SK-N-SH treated with all-trans-retinoic acid at 6 μM for 48 hours (cell line): ENCODE results near the gene CCL4.
"Not testable (repeated sequence)": the region's sequence is repeated elsewhere in the genome, so short reads cannot be mapped to it uniquely, and the experiment has no call there.

ENCODE experiments used
- ATAC-seq: fragments of 200-7000 bp; cut with Tn5 transposase; 3 replicates; pipeline ENCODE4 v1.9.1; 2020; ENCODE audit warnings: mild to moderate bottlenecking, moderate library complexity
- ARNTL ChIP-seq: fragments of 450-650 bp; formaldehyde crosslinking; IDR thresholded peaks from 2 replicates; pipeline ENCODE4 v1.5.0; 2020; ENCODE audit warnings: low read depth, mild to moderate bottlenecking, moderate library complexity, borderline replicate concordance
- BACH2 ChIP-seq: fragments of 250-450 bp; sonication (Bioruptor Pico); IDR thresholded peaks from 2 replicates; pipeline ENCODE4 v1.9.0; 2021; ENCODE audit warnings: mild to moderate bottlenecking, borderline replicate concordance
- CREB5 ChIP-seq: fragments of 250-450 bp; sonication (Bioruptor Pico); IDR thresholded peaks from 2 replicates; pipeline ENCODE4 v1.5.1; 2020; ENCODE audit warnings: low read depth, mild to moderate bottlenecking, moderate library complexity
- CSDC2 ChIP-seq: fragments of 250-450 bp; sonication (Bioruptor Pico); IDR thresholded peaks from 2 replicates; pipeline ENCODE4 v1.5.0; 2020; ENCODE audit warnings: mild to moderate bottlenecking, moderate library complexity
- ESRRG ChIP-seq: fragments of 250-450 bp; sonication (Bioruptor Pico); IDR thresholded peaks from 2 replicates; pipeline ENCODE4 v1.6.1; 2021; ENCODE audit warnings: mild to moderate bottlenecking
- GLIS3 ChIP-seq: fragments of 250-450 bp; sonication (Bioruptor Pico); IDR thresholded peaks from 2 replicates; pipeline ENCODE4 v1.5.0; 2020; ENCODE audit warnings: mild to moderate bottlenecking, moderate library complexity
- OSR1 ChIP-seq: fragments of 250-450 bp; sonication (Bioruptor Pico); IDR thresholded peaks from 2 replicates; pipeline ENCODE4 v1.8.0; 2022; ENCODE audit warnings: moderate library complexity, mild to moderate bottlenecking, inconsistent platforms
- RARB ChIP-seq: fragments of 250-450 bp; sonication (Bioruptor Pico); IDR thresholded peaks from 2 replicates; pipeline ENCODE4 v1.8.0; 2021; ENCODE audit warnings: mild to moderate bottlenecking, moderate library complexity
- SNAI2 ChIP-seq: fragments of 250-450 bp; sonication (Bioruptor Pico); IDR thresholded peaks from 2 replicates; pipeline ENCODE4 v1.5.0; 2020; ENCODE audit warnings: mild to moderate bottlenecking, moderate library complexity
- TCF4 ChIP-seq: fragments of 250-450 bp; sonication (Bioruptor Pico); IDR thresholded peaks from 2 replicates; pipeline ENCODE4 v1.8.0; 2021; ENCODE audit warnings: mild to moderate bottlenecking, moderate library complexity, borderline replicate concordance
- TOX ChIP-seq: fragments of 250-450 bp; sonication (Bioruptor Pico); IDR thresholded peaks from 2 replicates; pipeline ENCODE4 v1.8.0; 2021; ENCODE audit warnings: mild to moderate bottlenecking, moderate library complexity, borderline replicate concordance
- TSHZ2 ChIP-seq: fragments of 250-450 bp; sonication (Bioruptor Pico); IDR thresholded peaks from 2 replicates; pipeline ENCODE4 v1.5.0; 2020; ENCODE audit warnings: mild to moderate bottlenecking, moderate library complexity
- ZFP3 ChIP-seq: fragments of 250-450 bp; sonication (Bioruptor Pico); IDR thresholded peaks from 2 replicates; pipeline ENCODE4 v1.5.0; 2020; ENCODE audit warnings: mild to moderate bottlenecking, moderate library complexity
- ZNF565 ChIP-seq: fragments of 450-650 bp; formaldehyde crosslinking; conservative IDR thresholded peaks from 2 replicates; pipeline ENCODE4 v1.5.0; 2020; ENCODE audit warnings: low read depth, mild to moderate bottlenecking, moderate library complexity
- ZNF70 ChIP-seq: fragments of 450-650 bp; formaldehyde crosslinking; IDR thresholded peaks from 2 replicates; pipeline ENCODE4 v1.5.0; 2020; ENCODE audit warnings: mild to moderate bottlenecking, moderate library complexity
- ZNF8 ChIP-seq: fragments of 450-650 bp; formaldehyde crosslinking; IDR thresholded peaks from 2 replicates; pipeline ENCODE4 v1.5.0; 2020; ENCODE audit warnings: mild to moderate bottlenecking, moderate library complexity
- TF ChIP-seq, protein P1 (sequence below): fragments of 250-450 bp; sonication (Bioruptor Pico); IDR thresholded peaks from 2 replicates; pipeline ENCODE4 v1.5.1; 2021; ENCODE audit warnings: mild to moderate bottlenecking, moderate library complexity
- TF ChIP-seq, protein P2 (sequence below): fragments of 250-450 bp; sonication (Bioruptor Pico); IDR thresholded peaks from 2 replicates; pipeline ENCODE4 v1.8.0; 2021; ENCODE audit warnings: low read depth, mild to moderate bottlenecking, moderate library complexity, borderline replicate concordance

CCL4 gene

DNA sequence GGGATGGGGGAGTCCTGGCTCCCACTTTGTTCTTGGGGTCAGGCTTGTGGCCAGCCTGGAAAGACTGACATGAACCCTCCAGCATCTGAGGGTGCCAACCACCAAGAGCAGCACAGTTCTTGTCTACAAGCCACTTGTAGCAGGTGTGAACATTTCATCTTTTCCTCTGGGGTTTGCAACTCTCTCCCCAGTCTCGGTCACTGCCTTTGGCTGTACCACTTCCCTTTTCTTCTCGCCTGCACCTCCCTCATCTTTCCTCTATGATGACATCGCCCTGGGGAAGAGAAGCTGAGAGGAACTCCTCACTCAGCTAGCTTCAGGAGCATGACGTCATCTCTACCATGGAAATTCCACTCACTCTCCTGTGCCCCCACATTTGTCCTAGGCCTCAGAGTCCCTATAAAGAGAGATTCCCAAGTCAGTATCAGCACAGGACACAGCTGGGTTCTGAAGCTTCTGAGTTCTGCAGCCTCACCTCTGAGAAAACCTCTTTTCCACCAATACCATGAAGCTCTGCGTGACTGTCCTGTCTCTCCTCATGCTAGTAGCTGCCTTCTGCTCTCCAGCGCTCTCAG lies at the start of gene CCL4:
Gene CCL4 (plus strand): TSS at position 427 of the 575 bp plus-strand sequence. CDS start 79 bp downstream, at position 506.
- ATAC-seq, result not testable (repeated sequence)

DNA sequence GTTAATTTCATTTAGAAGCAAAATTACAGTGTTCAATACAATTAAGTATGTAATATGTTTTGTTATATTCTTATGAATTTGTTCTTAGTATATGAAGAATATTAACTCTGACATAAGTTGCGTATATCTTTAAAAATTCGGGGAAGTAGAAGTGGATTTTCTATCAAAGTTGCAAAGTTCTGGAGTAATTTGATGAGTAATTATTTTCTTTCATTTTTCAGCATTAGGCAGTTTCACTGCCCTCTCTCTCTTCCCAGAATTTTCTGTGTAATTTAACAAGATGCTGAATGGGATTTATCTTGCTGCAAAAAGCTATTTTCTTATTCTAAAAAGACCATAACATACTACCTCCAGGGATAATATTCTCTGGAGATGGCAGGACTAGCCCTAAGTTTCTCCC lies 48.5 kb upstream of the CCL4 start:
- no peak for TF ChIP-seq TSHZ2 (CRISPR knock-in tag)
- TF ChIP-seq GLIS3 (CRISPR knock-in tag), result no peak
- TF ChIP-seq SNAI2 (CRISPR knock-in tag), result no peak
- TF ChIP-seq ZNF8, result no peak
- no peak for TF ChIP-seq BACH2
- TF ChIP-seq, protein P1, sequence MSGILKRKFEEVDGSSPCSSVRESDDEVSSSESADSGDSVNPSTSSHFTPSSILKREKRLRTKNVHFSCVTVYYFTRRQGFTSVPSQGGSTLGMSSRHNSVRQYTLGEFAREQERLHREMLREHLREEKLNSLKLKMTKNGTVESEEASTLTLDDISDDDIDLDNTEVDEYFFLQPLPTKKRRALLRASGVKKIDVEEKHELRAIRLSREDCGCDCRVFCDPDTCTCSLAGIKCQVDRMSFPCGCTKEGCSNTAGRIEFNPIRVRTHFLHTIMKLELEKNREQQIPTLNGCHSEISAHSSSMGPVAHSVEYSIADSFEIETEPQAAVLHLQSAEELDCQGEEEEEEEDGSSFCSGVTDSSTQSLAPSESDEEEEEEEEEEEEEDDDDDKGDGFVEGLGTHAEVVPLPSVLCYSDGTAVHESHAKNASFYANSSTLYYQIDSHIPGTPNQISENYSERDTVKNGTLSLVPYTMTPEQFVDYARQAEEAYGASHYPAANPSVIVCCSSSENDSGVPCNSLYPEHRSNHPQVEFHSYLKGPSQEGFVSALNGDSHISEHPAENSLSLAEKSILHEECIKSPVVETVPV, result no peak
- no peak for TF ChIP-seq CSDC2 (CRISPR knock-in tag)
- TF ChIP-seq ZNF565 (CRISPR knock-in tag), result no peak
- TF ChIP-seq OSR1 (CRISPR knock-in tag), result no peak
- no peak for ATAC-seq

DNA sequence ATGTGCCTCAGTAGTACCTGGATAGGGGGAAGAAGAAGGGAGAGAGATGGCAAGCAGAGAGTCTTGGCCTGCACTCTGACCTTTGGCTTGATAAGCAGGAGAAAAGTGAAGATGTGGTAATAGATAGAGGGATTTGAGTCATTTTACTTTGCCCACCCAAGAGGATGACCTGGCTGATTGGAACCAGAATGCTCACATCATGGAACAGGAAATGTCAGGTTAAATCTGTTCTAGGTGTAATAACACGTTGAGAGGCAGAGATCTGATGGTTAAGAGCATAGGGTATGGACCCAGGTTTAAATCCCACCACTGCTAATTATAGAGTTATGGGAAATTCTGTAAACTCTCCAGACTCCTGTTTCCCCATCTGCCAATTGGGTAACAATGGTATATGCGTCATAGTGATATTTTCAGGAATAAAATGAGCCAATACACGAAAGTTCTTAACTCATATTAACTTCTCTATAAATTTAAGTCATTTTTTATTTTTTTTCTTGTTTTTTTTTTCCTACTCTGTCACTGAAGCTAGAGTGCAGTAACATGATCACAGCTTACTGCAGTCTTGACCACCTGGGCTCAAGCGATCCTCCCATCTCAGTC lies 47.6 kb upstream of the CCL4 start:
- TF ChIP-seq RARB (CRISPR knock-in tag), result no peak
- no peak for TF ChIP-seq OSR1 (CRISPR knock-in tag)
- TF ChIP-seq TOX (CRISPR knock-in tag), result no peak
- no peak for TF ChIP-seq CREB5 (CRISPR knock-in tag)
- TF ChIP-seq ESRRG (CRISPR knock-in tag), result no peak
- TF ChIP-seq, all 23 proteins: peak for 0
- ATAC-seq, result no peak

DNA sequence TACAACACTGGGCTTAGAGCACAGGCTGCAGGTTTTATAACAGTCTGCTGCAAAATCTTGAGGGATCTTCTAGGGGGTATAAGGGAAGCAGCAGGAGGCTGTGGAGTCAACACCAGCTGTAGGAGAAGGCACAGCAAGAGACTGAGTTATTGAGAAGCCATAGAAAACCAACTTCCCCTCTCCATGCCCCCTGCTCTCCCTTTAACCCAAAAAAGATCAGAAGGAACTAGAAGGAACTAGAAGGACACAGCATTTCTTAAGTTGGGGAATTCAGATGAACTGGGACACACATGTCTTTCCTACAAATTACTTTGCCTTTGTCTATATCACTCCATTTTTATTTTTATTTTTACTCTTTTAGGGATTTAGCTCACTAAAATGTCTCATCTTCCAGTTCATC lies 45.7 kb upstream of the CCL4 start:
- no peak for ATAC-seq
- TF ChIP-seq RARB (CRISPR knock-in tag) (no peak), SNAI2 (CRISPR knock-in tag) (no peak), TCF4 (CRISPR knock-in tag) (no peak), GLIS3 (CRISPR knock-in tag) (no peak), TOX (CRISPR knock-in tag) (no peak), ZFP3 (CRISPR knock-in tag) (no peak), TSHZ2 (CRISPR knock-in tag) (no peak)

DNA sequence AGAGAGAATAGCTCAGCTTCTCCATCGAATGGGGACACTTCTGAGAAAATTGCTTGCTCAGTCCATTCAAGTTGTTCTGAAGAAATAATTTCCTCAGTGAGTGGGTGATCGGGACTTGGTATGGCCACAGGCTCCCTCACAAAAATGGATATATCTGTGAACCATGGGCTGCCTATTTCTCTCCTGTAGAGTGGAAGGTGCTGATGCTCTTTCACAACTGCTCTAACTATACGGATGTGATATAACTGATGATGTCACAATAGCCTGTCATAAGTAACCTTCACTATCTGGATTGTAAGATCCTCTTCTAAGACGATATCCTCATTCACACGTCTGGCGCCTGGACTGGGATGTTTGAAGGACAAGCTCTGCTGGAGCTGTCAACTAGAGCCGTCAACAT lies 44.2 kb upstream of the CCL4 start:
- no peak for TF ChIP-seq ARNTL (CRISPR knock-in tag)
- no peak for TF ChIP-seq BACH2
- no peak for TF ChIP-seq ZNF8
- TF ChIP-seq, protein P2, sequence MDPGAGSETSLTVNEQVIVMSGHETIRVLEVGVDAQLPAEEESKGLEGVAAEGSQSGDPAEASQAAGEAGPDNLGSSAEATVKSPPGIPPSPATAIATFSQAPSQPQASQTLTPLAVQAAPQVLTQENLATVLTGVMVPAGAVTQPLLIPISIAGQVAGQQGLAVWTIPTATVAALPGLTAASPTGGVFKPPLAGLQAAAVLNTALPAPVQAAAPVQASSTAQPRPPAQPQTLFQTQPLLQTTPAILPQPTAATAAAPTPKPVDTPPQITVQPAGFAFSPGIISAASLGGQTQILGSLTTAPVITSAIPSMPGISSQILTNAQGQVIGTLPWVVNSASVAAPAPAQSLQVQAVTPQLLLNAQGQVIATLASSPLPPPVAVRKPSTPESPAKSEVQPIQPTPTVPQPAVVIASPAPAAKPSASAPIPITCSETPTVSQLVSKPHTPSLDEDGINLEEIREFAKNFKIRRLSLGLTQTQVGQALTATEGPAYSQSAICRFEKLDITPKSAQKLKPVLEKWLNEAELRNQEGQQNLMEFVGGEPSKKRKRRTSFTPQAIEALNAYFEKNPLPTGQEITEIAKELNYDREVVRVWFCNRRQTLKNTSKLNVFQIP, result no peak
- TF ChIP-seq, protein P1, result no peak
- no peak for TF ChIP-seq RARB (CRISPR knock-in tag)
- no peak for TF ChIP-seq ZNF70 (CRISPR knock-in tag)
- ATAC-seq, result no peak
